HTR-8/SVneo (cell line): Measurements from ENCODE around the gene SYNGAP1.
"Not testable (repeated sequence)": the region's sequence is repeated elsewhere in the genome, so short reads cannot be mapped to it uniquely, and the experiment has no call there.

Source experiments
- DNase-seq: peaks from one replicate; pipeline ENCODE4 v3.0.0; 2011; ENCODE audit warnings: low spot score, mixed read lengths; ENCODE audit not compliant: insufficient read length
- FAIRE-seq: peaks from 2 replicates; lab custom pipeline; 2011; peaks lifted over from hg19 to GRCh38; lab: Jason Lieb, UNC

The SYNGAP1 gene

DNA sequence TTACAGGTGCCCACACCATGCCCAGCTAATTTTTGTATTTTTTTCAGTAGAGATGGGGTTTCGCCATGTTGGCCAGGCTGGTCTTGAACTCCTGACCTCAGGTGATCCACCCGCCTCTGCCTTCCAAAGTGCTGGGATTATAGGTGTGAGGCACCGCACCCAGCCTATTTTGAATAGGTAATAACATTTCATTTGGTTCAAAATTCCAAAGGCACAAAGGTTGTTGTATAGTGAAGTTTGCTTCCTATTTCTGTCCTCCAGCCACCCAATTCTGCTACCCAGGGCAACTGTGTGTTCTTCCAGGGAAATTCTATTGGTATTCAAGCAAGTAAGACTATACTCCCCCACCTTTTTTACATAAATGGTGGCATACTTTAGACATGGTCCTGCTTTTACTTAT lies 21.3 kb upstream of the SYNGAP1 start:
- DNase-seq, FAIRE-seq: not testable (repeated sequence)

DNA sequence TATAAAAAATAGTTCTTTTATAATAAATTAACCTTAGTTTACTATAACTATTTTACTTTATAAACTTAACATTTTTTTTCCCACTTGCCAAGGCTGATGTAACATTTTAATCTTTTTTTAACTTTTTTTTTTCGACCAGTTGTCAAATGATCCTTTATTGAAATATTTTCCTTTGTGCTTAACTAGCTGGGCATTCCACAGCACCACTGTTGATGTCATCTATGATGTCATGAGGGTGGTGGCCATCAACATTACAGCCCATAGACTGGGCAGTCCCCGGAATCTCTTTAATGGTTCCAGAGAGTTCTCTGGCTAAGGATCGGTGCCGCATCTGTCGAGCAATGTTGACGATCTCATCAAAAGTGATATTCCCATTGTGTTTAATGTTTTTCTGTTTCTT lies 20.0 kb upstream of the SYNGAP1 start:
- not testable (repeated sequence) for DNase-seq, FAIRE-seq

DNA sequence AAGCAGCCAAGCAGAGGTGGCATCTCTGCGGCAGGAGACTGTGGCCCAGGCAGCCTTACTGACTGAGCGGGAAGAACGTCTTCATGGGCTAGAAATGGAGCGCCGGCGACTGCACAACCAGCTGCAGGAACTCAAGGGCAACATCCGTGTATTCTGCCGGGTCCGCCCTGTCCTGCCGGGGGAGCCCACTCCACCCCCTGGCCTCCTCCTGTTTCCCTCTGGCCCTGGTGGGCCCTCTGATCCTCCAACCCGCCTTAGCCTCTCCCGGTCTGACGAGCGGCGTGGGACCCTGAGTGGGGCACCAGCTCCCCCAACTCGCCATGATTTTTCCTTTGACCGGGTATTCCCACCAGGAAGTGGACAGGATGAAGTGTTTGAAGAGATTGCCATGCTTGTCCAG lies 15.0 kb upstream of the SYNGAP1 start:
- DNase-seq (no peak), FAIRE-seq (no peak)

DNA sequence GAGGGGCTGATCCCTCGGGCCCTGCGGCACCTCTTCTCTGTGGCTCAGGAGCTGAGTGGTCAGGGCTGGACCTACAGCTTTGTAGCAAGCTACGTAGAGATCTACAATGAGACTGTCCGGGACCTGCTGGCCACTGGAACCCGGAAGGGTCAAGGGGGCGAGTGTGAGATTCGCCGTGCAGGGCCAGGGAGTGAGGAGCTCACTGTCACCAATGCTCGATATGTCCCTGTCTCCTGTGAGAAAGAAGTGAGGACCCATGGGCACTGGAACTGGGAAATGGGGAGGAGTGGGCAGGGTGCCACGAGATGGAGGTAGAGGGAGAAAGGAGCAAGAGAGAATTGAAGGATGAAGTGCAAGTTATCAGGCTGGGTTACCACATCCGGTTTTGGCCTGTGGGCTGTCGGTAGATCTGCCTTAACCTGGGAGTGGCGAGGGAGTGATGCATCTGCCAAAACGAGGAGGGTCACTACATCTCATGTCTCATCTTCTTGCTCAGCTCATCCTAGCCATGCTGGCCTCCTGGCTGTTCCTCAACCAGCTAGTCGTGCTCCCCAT lies 14.4 kb upstream of the SYNGAP1 start:
- FAIRE-seq (no peak), DNase-seq (no peak)

DNA sequence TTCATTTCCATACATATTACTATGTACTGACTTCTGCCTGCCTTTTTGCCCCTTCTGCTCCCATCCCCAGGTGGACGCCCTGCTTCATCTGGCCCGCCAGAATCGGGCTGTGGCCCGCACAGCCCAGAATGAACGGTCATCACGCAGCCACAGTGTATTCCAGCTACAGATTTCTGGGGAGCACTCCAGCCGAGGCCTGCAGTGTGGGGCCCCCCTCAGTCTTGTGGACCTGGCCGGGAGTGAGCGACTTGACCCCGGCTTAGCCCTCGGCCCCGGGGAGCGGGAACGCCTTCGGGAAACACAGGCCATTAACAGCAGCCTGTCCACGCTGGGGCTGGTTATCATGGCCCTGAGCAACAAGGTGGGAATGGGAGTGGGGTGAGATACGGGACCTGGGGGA lies 13.7 kb upstream of the SYNGAP1 start:
- FAIRE-seq = no peak
- no peak for DNase-seq

DNA sequence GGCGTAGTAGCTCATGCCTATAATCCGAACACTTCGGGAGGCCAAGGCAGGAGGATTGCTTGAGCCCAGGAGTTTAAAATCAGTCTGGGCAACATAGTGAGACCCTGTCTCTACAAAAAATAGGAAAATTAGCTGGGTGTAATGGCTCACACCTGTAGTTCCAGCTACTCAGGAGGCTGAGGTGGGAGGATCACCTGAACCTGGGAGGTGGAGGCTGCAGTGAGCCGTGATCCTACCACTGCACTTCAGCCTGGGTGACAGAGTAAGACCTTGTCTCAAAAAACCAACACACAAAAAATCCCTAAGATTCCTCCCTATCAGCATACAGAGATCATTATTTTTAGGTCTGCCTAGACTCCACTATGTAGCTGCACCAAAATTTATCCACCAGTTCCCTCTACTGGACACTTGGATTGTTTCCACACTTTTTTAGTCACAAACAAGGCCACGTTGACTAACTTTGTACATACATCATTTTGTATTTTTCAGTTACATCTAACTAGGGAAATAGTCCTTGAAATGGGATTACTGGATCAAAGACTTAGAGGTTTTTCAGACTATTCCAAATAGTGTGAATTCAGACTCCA lies 12.6 kb upstream of the SYNGAP1 start:
- no peak for DNase-seq
- no peak for FAIRE-seq

DNA sequence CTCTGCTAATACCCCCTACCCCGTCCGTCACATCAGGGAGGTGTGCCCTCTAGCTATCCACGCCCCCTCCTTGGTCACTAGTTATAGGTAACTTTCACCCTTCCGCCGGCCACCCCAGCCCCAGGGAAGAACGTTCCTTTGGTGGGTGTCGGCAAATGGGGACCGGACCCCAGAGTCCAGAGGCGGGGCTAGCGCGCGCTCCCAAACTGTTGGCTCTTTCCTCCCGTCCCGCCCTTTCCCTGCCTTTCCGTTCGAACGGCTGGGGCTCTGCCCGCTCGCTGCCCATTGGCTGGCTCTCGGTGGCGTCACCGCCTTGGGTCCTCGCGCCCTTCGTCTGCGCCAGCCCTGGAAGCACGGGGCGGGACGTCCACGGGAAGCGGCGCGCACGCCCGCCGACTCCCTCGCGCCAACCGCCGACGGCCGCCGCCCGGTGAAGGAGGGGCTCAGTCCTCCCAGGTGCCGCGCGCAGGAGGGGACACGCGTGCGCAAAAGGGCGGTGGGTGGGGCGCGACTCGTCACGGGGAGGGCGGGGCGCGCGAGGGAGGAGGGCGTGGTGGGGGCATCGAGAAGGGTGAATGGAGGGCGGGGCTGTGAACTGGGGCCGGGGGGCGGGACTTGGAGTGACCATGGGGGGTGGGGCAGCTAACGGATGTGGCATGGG lies 9.7 kb upstream of the SYNGAP1 start:
- DNase-seq (peak; percentile 96), FAIRE-seq (peak; percentile 99)

DNA sequence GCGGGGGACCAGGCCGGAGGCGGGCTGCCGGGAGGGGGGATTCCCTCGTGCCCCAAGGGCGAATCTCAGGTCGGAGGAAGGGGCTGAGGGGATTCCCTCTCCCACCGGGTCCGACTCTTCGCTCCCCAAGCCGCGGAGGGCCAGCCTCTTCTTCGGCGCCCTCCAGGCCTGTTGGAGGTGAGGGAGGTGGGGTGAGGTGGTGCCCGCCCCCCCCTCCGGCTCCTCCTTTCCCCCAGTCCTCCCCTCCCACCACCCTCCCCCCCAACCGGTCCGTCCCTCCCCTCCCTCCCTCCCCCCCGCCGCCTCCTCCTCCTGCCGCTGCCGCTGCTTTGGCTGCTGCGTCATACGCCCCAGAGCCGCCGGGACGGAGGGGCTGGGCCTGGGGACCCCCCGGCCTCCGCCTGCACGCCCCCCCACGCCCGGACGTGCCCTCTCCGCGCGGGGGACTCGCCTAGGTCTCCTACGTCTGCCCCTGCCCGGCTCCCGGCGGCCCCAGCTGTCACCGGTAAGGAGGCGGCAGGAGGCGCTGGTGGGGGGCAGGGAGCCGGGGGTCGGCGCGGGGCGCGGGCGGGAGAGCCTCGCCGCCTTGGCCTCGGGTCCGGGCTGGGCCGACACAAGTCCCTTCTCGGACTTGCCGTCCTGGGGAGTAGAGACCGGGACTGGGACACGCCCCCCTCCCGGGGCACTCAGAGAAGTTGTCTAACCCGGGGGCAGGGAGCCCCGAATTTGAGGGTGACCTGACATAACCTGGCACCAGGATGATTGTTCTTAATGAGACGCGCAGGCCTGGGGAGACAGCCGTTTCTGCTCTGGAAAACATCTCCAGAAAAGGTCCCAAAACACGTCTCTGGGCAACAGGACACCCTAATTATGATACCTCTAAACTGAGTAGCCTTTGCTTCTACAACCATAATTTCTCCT lies 8.9 kb upstream of the SYNGAP1 start, which contains the start of gene PHF1:
PHF1 (plus strand) TSS at position 304 of the 921 bp plus-strand sequence. CDS start 1,250 bp downstream, outside the sequence.
- DNase-seq = peak; percentile 70
- peak; percentile 33 for FAIRE-seq

DNA sequence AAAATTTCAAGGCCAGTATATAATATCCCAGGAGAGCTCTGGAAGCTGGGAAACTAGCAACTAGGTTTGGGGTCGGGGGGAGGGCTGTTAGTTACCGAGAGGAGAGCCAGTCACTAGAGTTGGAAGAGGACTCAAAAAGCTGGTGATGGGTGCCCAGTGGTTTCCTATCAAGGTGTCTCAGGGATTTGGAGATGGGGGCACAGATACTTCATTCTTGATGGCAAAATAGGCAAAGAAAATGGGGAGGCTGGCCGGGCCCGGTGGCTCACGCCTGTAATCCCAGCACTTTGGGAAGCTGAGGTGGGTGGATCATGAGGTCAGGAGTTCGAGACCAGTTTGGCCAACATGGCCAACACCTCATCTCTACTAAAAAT lies 8.2 kb upstream of the SYNGAP1 start:
- no peak for DNase-seq
- FAIRE-seq = no peak

DNA sequence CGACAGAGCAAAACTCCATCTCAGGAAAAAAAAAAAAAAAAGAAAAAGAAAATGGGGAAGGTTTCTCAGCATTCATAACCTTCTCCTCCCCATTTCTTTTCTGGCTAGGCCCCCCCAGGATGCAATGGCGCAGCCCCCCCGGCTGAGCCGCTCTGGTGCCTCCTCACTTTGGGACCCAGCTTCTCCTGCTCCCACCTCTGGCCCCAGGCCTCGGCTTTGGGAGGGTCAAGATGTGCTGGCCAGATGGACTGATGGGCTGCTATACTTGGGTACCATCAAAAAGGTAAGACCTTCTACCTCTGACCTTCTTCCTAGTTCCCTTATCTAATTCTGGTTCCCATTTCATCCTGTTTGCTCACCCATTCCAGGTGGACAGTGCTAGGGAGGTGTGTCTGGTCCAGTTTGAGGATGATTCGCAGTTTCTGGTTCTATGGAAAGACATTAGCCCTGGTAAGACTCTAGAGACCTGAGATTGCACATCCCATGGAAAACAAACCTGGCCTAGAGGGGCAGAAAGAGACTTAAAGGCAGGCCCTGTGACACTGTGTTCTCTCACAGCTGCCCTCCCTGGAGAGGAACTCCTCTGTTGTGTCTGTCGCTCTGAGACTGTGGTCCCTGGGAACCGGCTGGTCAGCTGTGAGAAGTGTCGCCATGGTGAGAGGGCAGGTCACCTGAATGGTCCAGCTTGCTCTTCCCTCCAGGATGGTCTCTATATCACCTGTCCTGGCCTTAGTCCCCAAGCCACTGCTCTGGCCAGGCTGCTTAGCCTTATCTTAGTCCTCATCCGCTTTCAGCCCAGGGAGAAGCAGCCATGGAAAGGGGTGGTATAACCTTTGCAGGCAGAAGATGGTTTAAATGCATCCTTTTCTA lies 7.5 kb upstream of the SYNGAP1 start:
- DNase-seq (no peak), FAIRE-seq (no peak)

DNA sequence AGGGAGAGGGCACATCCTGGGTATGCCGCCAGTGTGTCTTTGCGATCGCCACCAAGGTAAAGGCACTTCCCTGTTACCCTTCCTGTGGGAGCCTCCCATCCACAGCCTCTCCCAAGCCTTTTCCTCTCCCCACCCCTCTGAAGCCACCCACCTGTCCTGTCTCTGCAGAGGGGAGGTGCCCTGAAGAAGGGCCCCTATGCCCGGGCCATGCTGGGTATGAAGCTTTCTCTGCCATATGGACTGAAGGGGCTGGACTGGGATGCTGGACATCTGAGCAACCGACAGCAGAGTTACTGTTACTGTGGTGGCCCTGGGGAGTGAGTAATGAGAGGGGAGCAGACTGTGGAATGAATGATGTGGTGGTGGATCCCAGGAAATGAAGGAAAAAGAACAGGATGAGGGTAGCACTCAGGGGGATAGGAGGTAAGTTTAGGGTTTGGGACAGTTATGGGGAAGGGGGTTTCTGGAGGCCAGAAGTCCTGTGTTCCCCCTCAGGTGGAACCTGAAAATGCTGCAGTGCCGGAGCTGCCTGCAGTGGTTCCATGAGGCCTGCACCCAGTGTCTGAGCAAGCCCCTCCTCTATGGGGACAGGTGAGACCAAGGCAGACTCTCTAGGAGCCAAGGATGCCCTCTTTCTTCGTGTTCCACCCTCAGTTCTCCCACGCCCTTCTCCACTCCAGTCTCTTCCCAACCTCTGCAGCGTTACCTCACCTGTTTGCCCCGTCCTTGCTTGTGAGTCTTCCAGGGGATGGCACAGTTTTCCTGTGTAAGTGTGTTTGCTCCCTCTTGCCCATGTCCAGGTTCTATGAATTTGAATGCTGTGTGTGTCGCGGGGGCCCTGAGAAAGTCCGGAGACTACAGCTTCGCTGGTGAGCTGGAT lies 6.4 kb upstream of the SYNGAP1 start:
- DNase-seq = no peak
- FAIRE-seq = no peak

DNA sequence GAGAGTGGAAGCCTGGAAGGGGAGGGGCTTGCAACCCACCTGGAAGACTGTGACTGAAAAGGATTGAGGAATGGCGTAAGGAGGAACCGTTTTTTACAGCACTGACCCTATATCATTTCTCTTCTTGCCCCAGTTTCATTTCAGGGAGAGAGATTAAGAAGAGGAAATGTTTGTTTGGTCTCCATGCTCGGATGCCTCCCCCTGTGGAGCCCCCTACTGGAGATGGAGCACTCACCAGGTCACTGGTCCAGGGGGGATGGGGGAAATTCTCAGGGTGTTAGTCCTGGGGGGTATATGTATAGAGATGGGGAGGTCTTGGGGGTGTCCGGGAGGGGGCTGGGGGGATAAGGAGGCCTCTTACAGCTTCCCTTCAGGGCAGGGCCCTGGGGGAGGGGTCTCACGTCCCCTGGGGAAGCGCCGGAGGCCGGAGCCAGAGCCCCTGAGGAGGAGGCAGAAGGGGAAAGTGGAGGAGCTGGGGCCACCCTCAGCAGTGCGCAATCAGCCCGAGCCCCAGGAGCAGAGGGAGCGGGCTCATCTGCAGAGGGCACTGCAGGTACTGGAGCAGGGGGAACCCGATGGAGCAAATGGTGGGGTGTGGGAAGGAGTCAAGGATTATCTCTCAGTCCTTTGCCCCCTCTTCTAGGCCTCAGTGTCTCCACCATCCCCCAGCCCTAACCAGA lies 5.1 kb upstream of the SYNGAP1 start:
- DNase-seq (no peak), FAIRE-seq (no peak)

DNA sequence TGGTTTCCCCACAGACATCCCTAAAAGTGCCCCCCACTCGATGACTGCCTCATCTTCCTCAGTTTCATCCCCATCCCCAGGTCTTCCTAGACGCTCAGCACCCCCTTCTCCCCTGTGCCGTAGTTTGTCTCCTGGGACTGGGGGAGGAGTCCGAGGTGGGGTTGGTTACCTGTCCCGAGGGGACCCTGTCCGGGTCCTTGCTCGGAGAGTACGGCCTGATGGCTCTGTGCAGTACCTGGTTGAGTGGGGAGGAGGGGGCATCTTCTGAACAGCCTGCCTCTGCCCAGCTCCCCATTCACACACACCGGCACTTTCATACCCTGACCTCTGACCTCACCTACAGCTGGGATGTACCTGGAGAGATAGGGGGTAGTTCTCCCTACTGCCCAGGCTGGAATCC lies 4.0 kb upstream of the SYNGAP1 start:
- FAIRE-seq (no peak), DNase-seq (no peak)

DNA sequence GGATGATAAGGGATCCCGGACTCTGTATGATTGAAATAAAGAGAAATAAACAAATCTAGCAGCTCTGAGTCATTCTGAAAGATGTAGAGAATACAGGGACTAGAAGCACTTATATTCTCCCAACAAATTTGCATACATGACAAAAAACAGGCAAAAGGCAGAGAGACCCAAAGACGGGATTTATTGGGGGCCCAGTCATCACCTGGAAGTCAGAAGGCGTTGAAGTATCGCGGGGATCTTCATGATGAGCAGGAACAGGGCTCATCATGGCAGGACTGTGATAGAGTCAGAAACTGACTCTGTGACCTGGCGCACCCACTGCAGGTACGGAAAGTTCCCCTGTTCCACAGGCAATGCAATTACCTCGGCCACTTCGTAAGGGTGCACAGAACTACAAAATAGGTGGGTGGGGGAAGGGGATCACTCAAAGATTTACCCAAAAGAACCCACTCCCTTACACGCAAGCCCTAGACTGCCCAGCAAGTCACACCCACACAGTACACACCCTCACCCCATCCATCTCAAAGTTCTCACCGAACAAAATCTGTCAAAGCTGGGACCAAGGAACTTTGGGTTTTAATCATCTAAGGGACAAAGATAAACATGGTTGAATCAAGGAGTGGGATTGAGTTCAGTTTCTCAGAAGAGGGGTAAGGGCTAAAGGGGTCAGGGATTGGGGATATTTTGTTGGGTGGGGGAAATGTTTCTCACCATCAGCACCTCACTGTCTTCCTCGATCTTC lies 3.3 kb upstream of the SYNGAP1 start:
- DNase-seq (no peak), FAIRE-seq (no peak)

DNA sequence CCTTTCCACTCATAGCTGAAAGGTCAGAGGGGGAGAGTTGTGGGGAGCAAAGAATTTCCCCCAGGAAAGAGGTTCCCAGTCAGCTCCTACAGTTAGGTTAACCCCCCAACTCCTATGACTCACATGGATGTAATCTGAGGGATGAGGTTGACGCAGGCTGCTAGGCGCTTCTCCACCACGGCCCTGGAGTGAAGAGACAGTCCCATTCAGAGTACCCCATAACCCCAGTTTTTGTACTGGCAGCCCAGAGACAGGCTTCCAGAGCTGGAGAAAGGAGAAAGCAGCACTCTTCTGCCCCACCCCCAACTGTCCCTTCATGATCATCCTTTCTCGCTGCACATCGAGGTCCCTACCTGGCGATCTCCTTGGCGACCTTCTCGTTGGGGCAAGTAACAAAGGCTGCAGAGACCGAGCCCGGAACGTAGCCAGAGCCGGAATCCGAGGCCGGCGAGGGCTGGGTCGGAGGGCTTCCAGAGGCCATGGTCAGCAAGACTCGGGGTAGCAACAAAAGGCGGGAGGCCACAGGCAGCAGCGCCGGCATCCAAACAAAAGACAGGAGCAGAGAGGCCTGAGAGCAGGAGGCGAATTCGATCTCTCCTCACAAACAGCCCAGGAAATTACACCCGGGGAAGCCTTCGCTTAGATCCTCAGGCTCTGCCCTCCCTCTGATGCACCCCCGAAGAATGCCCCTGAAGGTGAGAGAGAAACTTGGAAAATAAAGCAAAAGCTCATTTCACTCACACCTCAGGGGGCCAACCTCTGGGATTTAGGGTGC lies 2.5 kb upstream of the SYNGAP1 start:
- DNase-seq = no peak
- FAIRE-seq = no peak

DNA sequence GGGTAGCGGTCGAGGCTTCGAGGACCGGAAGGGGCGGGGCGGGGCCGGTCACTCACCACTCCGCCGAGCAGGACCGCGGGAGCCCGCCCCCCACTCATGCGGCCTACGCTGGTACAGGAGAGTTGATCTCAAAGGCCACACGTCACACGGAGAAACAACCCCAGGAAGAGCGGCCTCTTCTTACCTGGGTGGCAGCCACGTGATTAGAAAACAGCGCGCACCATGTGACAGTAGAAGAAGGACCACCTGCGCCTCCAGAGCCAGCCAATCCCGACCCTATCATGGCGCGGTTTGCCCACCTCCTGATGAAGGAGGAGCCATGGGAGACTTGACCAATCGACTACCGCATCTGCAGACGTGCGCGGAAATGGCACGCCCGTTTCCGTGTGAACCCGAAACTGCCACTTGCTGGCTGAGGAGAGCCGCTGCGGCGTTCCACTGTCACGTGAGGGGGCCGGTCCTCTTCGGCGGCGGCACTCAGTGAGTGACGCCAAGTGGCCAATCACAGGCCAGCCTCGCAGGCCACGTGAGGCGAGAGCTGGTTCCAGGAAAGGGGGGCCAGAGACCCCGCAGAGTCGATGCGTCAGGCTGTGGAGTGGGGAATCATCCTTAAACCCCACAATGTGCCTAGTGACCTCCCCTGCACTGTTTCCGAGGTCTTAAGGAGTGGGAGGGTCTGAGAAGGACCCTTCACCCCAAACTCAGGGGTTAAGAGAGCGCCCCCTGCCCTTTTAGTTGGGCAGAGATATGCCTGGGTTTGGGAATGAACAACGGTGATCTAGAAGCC lies 1.8 kb upstream of the SYNGAP1 start, which contains the start of gene CUTA:
CUTA (minus strand) TSS at position 205 of the 787 bp plus-strand sequence; CDS start at position 98, 107 bp downstream.
- DNase-seq (peak; percentile 97), FAIRE-seq (peak; percentile 99)
